H9 (cell line): ENCODE data around the gene KRTAP10-10. TPM values are rescaled to one million over a fixed set of nuclear protein-coding genes. Genes with fewer than 3 reads are reported as not detected.
A peak's percentile ranks its signal among the peaks of the same experiment; 100 is the strongest.
"Not testable (repeated sequence)": the region's sequence is repeated elsewhere in the genome, so short reads cannot be mapped to it uniquely, and the experiment has no call there.

Experiments
- DNase-seq: peaks from one replicate; pipeline ENCODE4 v3.0.0-alpha.2; 2017
- H2AFZ ChIP-seq: one replicate; pipeline ENCODE4 v1.6.1; 2013; ENCODE audit warnings: mild to moderate bottlenecking, low read length, control low read depth, moderate library complexity
- H2AK5ac ChIP-seq: 2 replicates; pipeline ENCODE4 v1.6.1; 2013; ENCODE audit warnings: low read length, control low read depth, mixed read lengths; ENCODE audit not compliant: insufficient read length
- H2BK120ac ChIP-seq: one replicate; pipeline ENCODE4 v1.6.1; 2013; ENCODE audit warnings: low read depth, mild to moderate bottlenecking, low read length, control low read depth, inconsistent platforms; ENCODE audit not compliant: poor library complexity, severe bottlenecking
- H2BK12ac ChIP-seq: 2 replicates; pipeline ENCODE4 v1.6.1; 2013; ENCODE audit warnings: low read length, control low read depth, mixed read lengths, low read depth; ENCODE audit not compliant: insufficient read length
- H2BK15ac ChIP-seq: 2 replicates; pipeline ENCODE4 v1.6.1; 2013; ENCODE audit warnings: low read depth, low read length, control low read depth
- H2BK20ac ChIP-seq: one replicate; pipeline ENCODE4 v1.6.1; 2013; ENCODE audit warnings: low read depth, mild to moderate bottlenecking, low read length, control low read depth, inconsistent platforms; ENCODE audit not compliant: poor library complexity, severe bottlenecking
- H2BK5ac ChIP-seq: 2 replicates; pipeline ENCODE4 v1.6.1; 2013; ENCODE audit warnings: low read length, control low read depth, mixed read lengths; ENCODE audit not compliant: insufficient read length
- H3K14ac ChIP-seq: 2 replicates; pipeline ENCODE4 v1.6.1; 2013; ENCODE audit warnings: low read length, control low read depth; ENCODE audit not compliant: insufficient read depth
- H3K18ac ChIP-seq: 2 replicates; pipeline ENCODE4 v1.6.1; 2013; ENCODE audit warnings: low read depth, mild to moderate bottlenecking, mixed read lengths, low read length, control low read depth; ENCODE audit not compliant: insufficient read length
- H3K23ac ChIP-seq: 2 replicates; pipeline ENCODE4 v1.6.1; 2013; ENCODE audit warnings: low read length, control low read depth, mixed read lengths, low read depth; ENCODE audit not compliant: insufficient read length
- H3K23me2 ChIP-seq: 2 replicates; pipeline ENCODE4 v1.6.1; 2013; ENCODE audit warnings: low read depth, mild to moderate bottlenecking, mixed read lengths, low read length, control low read depth; ENCODE audit not compliant: insufficient read length, poor library complexity, severe bottlenecking
- H3K27ac ChIP-seq: 2 replicates; pipeline ENCODE4 v1.5.1; 2013; ENCODE audit warnings: low read length, control low read depth, mixed read lengths, low read depth; ENCODE audit not compliant: insufficient read length
- H3K27me3 ChIP-seq: 2 replicates; pipeline ENCODE4 v1.6.1; 2013; ENCODE audit warnings: low read length, control low read depth, inconsistent platforms; ENCODE audit not compliant: insufficient read depth
- H3K4ac ChIP-seq: 2 replicates; pipeline ENCODE4 v1.6.1; 2013; ENCODE audit warnings: low read depth, mild to moderate bottlenecking, control low read depth, inconsistent platforms, low read length, moderate library complexity
- H3K4me1 ChIP-seq: 2 replicates; pipeline ENCODE4 v1.6.1; 2013; ENCODE audit warnings: low read length, control low read depth, inconsistent platforms; ENCODE audit not compliant: insufficient read depth
- H3K4me2 ChIP-seq: 2 replicates; pipeline ENCODE4 v1.6.1; 2013; ENCODE audit warnings: low read length, control low read depth, mixed read lengths; ENCODE audit not compliant: insufficient read length, insufficient read depth
- H3K56ac ChIP-seq: 2 replicates; pipeline ENCODE4 v1.6.1; 2013; ENCODE audit warnings: low read depth, mild to moderate bottlenecking, mixed read lengths, low read length, control low read depth; ENCODE audit not compliant: insufficient read length
- H3K79me1 ChIP-seq: 2 replicates; pipeline ENCODE4 v1.6.1; 2013; ENCODE audit warnings: low read depth, mild to moderate bottlenecking, moderate library complexity, low read length, control low read depth, inconsistent platforms; ENCODE audit not compliant: insufficient read depth, poor library complexity, severe bottlenecking
- H3K79me2 ChIP-seq: 2 replicates; pipeline ENCODE4 v1.6.1; 2013; ENCODE audit warnings: low read length, control low read depth, inconsistent platforms; ENCODE audit not compliant: insufficient read depth
- H3K9ac ChIP-seq: 2 replicates; pipeline ENCODE4 v1.6.1; 2013; ENCODE audit warnings: low read length, control low read depth, mixed read lengths; ENCODE audit not compliant: insufficient read length; ENCODE audit errors: extremely low read depth
- H3K9me3 ChIP-seq: one replicate; pipeline ENCODE4 v1.6.1; 2013; ENCODE audit warnings: low read depth, low read length, inconsistent platforms; ENCODE audit not compliant: control insufficient read depth
- H3T11ph ChIP-seq: one replicate; pipeline ENCODE4 v1.6.1; 2013; ENCODE audit warnings: mild to moderate bottlenecking, low read length, control low read depth, inconsistent platforms
- H4K20me1 ChIP-seq: one replicate; pipeline ENCODE4 v1.6.1; 2013; ENCODE audit not compliant: control insufficient read depth, insufficient read length, insufficient read depth
- H4K5ac ChIP-seq: 2 replicates; pipeline ENCODE4 v1.6.1; 2013; ENCODE audit warnings: low read depth, mild to moderate bottlenecking, mixed read lengths, low read length, control low read depth; ENCODE audit not compliant: insufficient read length
- H4K8ac ChIP-seq: replicated peaks from 2 replicates; pipeline ENCODE4 v1.6.1; 2013; ENCODE audit warnings: low read length, control low read depth, mixed read lengths, low read depth; ENCODE audit not compliant: insufficient read length
- H4K91ac ChIP-seq: 2 replicates; pipeline ENCODE4 v1.6.1; 2013; ENCODE audit warnings: low read depth, mild to moderate bottlenecking, moderate library complexity, mixed read lengths, low read length, control low read depth; ENCODE audit not compliant: insufficient read length
- H3K27ac Mint-ChIP-seq, 3 experiments: 2 replicates in 2 of 3; 3 replicates in 1 of 3; pipeline ENCODE4 v1.8.0; 2020 to 2021; ENCODE audit warnings: mixed read lengths in 3 of 3, mild to moderate bottlenecking in 1 of 3, moderate library complexity in 1 of 3
- H3K27me3 Mint-ChIP-seq: 2 replicates; pipeline ENCODE4 v1.8.0; 2021; ENCODE audit warnings: low read depth, mild to moderate bottlenecking, moderate library complexity, mixed read lengths
- H3K36me3 Mint-ChIP-seq, 3 experiments: 2 replicates in 2 of 3; 3 replicates in 1 of 3; pipeline ENCODE4 v1.8.0; 2020 to 2021; ENCODE audit warnings: low read depth in 3 of 3, mixed read lengths in 3 of 3; ENCODE audit not compliant: insufficient read depth in 1 of 3
- H3K4me1 Mint-ChIP-seq, 2 experiments: 2 replicates each; pipeline ENCODE4 v1.8.0; 2020; ENCODE audit warnings: mixed read lengths in 2 of 2
- H3K4me3 Mint-ChIP-seq, 2 experiments: 2 replicates in 1 of 2; 3 replicates in 1 of 2; pipeline ENCODE4 v1.8.0; 2020 to 2021; ENCODE audit warnings: mild to moderate bottlenecking in 2 of 2, mixed read lengths in 2 of 2, moderate library complexity in 1 of 2
- H3K9me3 Mint-ChIP-seq, 2 experiments: 2 replicates in 1 of 2; 3 replicates in 1 of 2; pipeline ENCODE4 v1.8.0; 2020; ENCODE audit warnings: mild to moderate bottlenecking in 2 of 2, mixed read lengths in 2 of 2, moderate library complexity in 1 of 2
- CTCF ChIP-seq: fragments of 200-600 bp; sonication (generic); conservative IDR thresholded peaks from 3 replicates; pipeline ENCODE4 v1.8.0; 2021; ENCODE audit warnings: antibody characterized with exemption, mild to moderate bottlenecking
- WGBS: extraction: QIAGEN DNeasy Blood & Tissue Kit; methylation state at CpG from one replicate; pipeline ENCODE4 v1.1.7; 2013; ENCODE audit warnings: missing lambda C conversion rate, low lambda C conversion rate, mixed read lengths; ENCODE audit not compliant: insufficient read length; ENCODE audit errors: extremely low coverage; 5-methylcytosine and 5-hydroxymethylcytosine counted together
- total RNA-seq: library from RNA; stranded (reverse); gene quantifications from 2 replicates; pipeline ENCODE4 v1.2.1, GENCODE V29; 2021

KRTAP10-10 gene
- total RNA-seq, 1 experiment from 2014 or later, result not detected

- Histone ChIP-seq H2AFZ (no peak overlapping the region), H3K9me3 (no peaks in the 10 kb centered on the region), H2BK20ac (no peak overlapping the region), H3K56ac (no peak overlapping the region), H4K8ac (no peak overlapping the region), H4K5ac (no peak overlapping the region), H3K18ac (peak overlapping the region; percentile 41), H3K4me1 (no peaks in the 10 kb centered on the region), H3K23me2 (no peaks in the 10 kb centered on the region), H3K23ac (no peak overlapping the region), H2AK5ac (no peak overlapping the region), H4K91ac (no peak overlapping the region), H2BK15ac (no peak overlapping the region), H4K20me1 (no peaks in the 10 kb centered on the region), H2BK5ac (no peak overlapping the region), H3K27me3 (no peaks in the 10 kb centered on the region), H3K27ac (no peak overlapping the region), H2BK12ac (no peak overlapping the region), H3K4ac (no peak overlapping the region), H3K79me2 (no peaks in the 10 kb centered on the region), H3K79me1 (no peaks in the 10 kb centered on the region), H3K14ac (peak overlapping the region; percentile 31), H3K9ac (no peak overlapping the region), H3T11ph (no peak overlapping the region), H2BK120ac (no peak overlapping the region), H3K4me2 (no peak overlapping the region)
- peaks cover 32 to 33% of the 10 kb centered on the region in 2 experiments for H3K4me1 Mint-ChIP-seq
- H3K4me3 Mint-ChIP-seq, result no peak overlapping the region; a peak in 1 of 5 replicates
- TF ChIP-seq CTCF, result no peak
- H3K27ac Mint-ChIP-seq, result peak overlapping the region in 1 of 3 experiments; percentile 71; a peak in 3 of 7 replicates
- peaks cover 8 to 11% of the 10 kb centered on the region in 2 experiments; a peak in 4 of 5 replicates for H3K9me3 Mint-ChIP-seq
- peaks cover 11% of the 10 kb centered on the region for H3K27me3 Mint-ChIP-seq
- H3K36me3 Mint-ChIP-seq, result peaks cover 2 to 10% (median 5%) of the 10 kb centered on the region in 3 experiments; a peak in 4 of 7 replicates
- peak; percentile 24 for DNase-seq
- no CpG with 5 or more reads among the region's 11 CpGs for WGBS
Measured at GRCh38 chr21:44658913-44659595, 21.9 kb downstream of the KRTAP10-10 start.

GRCh38 chr21:44661567-44661966 lies 24.4 kb downstream of the KRTAP10-10 start:
- not testable (repeated sequence) for H3K23ac ChIP-seq, H2BK20ac ChIP-seq, H2BK15ac ChIP-seq, H3K79me2 ChIP-seq, H3T11ph ChIP-seq, H4K5ac ChIP-seq, H2BK120ac ChIP-seq, H2AK5ac ChIP-seq, H3K23me2 ChIP-seq, H3K4ac ChIP-seq, H3K56ac ChIP-seq, H3K14ac ChIP-seq, H2BK5ac ChIP-seq, H3K4me1 ChIP-seq, H4K8ac ChIP-seq, H3K27me3 Mint-ChIP-seq, H3K27me3 ChIP-seq, H3K36me3 Mint-ChIP-seq, H3K79me1 ChIP-seq, H3K9me3 Mint-ChIP-seq, H4K91ac ChIP-seq, H3K18ac ChIP-seq, H3K4me3 Mint-ChIP-seq, H2AFZ ChIP-seq, H2BK12ac ChIP-seq, H3K27ac ChIP-seq, H4K20me1 ChIP-seq, H3K4me2 ChIP-seq, H3K9ac ChIP-seq, H3K9me3 ChIP-seq
- whole genome bisulfite sequencing, result no CpG with 5 or more reads among the region's 7 CpGs
- DNase-seq, result peak; percentile 76
- peak overlapping the region in 2 of 3 experiments; percentile 4 to 77; a peak in 3 of 7 replicates for H3K27ac Mint-ChIP-seq
- H3K4me1 Mint-ChIP-seq, result peaks cover 32% of the 10 kb centered on the region in 2 experiments
